HFF-Myc (cell line): Measurements from ENCODE around the gene MTR.

Experiments
- DNase-seq: peaks from one replicate; pipeline ENCODE4 v3.0.0-alpha.2; 2011; ENCODE audit warnings: low read depth; ENCODE audit errors: extremely low read depth
- H3K4me3 ChIP-seq: replicated peaks from 2 replicates; pipeline ENCODE4 v1.5.1; 2011; ENCODE audit warnings: low read depth, mild to moderate bottlenecking, control low read depth, low read length
- TF ChIP-seq, protein P1 (sequence below): IDR thresholded peaks from 2 replicates; pipeline ENCODE4 v1.5.1; 2012; ENCODE audit warnings: mild to moderate bottlenecking, low read depth, low read length, control low read depth; ENCODE audit errors: missing control alignments

MTR gene

DNA sequence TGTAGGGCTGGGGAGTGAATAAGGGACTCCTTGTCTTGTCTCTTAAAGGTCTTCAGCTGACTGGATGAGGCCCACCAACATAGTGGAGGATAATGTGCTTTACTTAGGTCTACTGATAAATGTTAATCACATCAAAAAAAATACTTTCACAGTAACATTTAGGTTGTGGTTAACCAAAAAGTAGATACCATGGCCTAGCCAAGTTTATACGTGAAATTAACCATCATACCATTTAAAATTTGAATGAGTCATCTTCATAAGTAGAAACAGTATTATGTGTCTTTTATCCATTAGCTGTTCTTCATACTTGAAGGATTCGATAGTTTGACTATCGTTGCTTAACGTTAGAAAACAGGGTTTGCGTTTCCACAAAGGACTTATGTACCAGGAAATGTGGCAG lies 80.9 kb downstream of the MTR start:
- DNase-seq: no peak
- TF ChIP-seq, protein P1, sequence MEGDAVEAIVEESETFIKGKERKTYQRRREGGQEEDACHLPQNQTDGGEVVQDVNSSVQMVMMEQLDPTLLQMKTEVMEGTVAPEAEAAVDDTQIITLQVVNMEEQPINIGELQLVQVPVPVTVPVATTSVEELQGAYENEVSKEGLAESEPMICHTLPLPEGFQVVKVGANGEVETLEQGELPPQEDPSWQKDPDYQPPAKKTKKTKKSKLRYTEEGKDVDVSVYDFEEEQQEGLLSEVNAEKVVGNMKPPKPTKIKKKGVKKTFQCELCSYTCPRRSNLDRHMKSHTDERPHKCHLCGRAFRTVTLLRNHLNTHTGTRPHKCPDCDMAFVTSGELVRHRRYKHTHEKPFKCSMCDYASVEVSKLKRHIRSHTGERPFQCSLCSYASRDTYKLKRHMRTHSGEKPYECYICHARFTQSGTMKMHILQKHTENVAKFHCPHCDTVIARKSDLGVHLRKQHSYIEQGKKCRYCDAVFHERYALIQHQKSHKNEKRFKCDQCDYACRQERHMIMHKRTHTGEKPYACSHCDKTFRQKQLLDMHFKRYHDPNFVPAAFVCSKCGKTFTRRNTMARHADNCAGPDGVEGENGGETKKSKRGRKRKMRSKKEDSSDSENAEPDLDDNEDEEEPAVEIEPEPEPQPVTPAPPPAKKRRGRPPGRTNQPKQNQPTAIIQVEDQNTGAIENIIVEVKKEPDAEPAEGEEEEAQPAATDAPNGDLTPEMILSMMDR: no peak
- no peak overlapping the region for H3K4me3 ChIP-seq

DNA sequence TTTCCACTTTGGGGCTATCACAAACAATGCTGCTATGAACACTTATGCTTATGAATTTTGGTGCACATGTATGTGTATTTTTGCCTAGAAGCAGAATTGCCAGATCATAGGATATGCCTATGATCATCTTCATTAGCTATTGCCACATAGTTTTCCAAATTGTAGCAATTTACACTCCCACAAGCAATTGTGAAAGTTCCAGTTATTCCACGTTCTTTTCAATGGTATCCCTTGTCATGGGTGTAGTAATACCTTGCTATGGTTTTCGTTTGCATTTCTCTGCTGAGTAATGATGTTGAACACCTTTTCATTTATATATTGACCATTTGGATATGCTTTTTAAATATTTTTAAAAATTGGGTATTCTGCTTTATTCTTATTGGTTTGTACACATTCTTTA lies 82.6 kb downstream of the MTR start:
- no peak for DNase-seq
- TF ChIP-seq, protein P1: no peak
- H3K4me3 ChIP-seq: no peak overlapping the region

- TF ChIP-seq, protein P1: no peak
- no peak for DNase-seq
- no peak overlapping the region for H3K4me3 ChIP-seq
These were observed 85.1 kb downstream of the MTR start for GRCh38 chr1:236880209-236880608.

GRCh38 chr1:236882678-236883077 lies 87.6 kb downstream of the MTR start:
- no peak for DNase-seq
- TF ChIP-seq, protein P1: no peak
- H3K4me3 ChIP-seq: no peak overlapping the region

- TF ChIP-seq, protein P1: no peak
- DNase-seq: no peak
- no peak overlapping the region for H3K4me3 ChIP-seq
These were observed 91.1 kb downstream of the MTR start for GRCh38 chr1:236886199-236886598.

DNA sequence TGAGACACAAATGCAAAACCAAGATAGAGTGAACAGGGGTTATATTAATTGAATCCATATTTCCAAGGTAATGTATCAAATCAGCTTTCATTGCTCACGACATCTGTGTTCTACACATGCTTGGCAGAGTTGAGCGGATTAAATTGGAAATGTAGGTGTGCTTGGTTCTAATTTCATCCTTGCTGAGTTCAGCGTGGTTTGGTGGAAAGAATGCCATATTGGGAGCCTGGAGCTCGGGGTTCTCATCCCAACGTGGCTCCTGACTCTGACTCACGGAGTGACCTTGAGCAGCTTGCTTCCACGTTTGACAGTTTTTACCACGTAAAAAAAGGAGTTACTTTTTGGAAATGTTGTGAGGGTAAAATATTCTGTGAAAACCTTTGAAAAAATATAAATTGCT lies 92.0 kb downstream of the MTR start:
- TF ChIP-seq, protein P1: no peak
- no peak for DNase-seq
- H3K4me3 ChIP-seq: no peak overlapping the region

DNA sequence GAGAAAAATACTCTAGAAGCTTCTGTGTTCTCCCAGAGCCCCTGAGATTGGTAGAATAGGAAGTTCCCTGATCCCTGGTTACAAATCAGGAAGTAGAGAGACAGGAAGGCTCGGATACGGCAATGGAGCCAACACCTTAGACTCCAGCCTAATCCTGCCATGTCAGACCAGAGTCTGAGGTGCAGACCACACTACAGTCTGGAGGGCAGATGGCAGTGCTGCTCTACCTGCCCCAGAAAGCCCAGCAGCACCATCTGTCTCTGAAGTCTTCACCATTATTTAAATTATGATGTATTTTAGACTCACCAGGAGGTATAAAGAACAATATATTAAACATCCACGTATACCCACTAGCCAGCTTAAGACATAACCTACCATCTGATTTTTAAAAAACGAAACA lies 93.0 kb downstream of the MTR start:
- DNase-seq: no peak
- H3K4me3 ChIP-seq: no peak overlapping the region
- TF ChIP-seq, protein P1: no peak
